ENCODE data around the gene LSP1.
"Not testable (repeated sequence)": the region's sequence is repeated elsewhere in the genome, so short reads cannot be mapped to it uniquely, and the experiment has no call there.

The LSP1 gene, protein sequence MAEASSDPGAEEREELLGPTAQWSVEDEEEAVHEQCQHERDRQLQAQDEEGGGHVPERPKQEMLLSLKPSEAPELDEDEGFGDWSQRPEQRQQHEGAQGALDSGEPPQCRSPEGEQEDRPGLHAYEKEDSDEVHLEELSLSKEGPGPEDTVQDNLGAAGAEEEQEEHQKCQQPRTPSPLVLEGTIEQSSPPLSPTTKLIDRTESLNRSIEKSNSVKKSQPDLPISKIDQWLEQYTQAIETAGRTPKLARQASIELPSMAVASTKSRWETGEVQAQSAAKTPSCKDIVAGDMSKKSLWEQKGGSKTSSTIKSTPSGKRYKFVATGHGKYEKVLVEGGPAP

DNA sequence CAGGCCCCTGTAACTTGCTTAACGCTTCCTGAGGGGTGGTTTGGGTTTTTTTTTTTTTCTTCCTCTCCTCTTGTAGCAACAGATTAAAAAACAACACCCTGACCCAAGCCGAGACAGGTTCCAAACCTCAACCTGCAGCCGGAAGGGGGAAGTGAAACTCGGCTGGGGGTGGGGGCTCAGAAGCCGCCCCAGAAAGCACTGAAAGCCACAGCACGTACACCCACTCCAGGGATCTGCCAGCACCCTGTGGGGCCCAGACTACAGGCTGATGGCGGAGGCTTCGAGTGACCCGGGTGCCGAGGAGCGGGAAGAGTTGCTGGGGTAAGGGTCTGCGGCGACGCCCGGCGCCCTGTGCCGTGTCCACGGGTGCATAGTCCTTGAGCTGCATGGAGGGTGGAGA lies at the start of gene LSP1:
LSP1 (plus strand) TSS at position 208 of the 400 bp plus-strand sequence; CDS start at position 269, 61 bp downstream.
- DNase-seq (ENCODE audit: low read depth): peak; percentile 79

- no peak for DNase-seq (ENCODE audit: low read depth)
These were observed 49.6 kb upstream of the LSP1 start for GRCh38 chr11:1803246-1803645.

DNA sequence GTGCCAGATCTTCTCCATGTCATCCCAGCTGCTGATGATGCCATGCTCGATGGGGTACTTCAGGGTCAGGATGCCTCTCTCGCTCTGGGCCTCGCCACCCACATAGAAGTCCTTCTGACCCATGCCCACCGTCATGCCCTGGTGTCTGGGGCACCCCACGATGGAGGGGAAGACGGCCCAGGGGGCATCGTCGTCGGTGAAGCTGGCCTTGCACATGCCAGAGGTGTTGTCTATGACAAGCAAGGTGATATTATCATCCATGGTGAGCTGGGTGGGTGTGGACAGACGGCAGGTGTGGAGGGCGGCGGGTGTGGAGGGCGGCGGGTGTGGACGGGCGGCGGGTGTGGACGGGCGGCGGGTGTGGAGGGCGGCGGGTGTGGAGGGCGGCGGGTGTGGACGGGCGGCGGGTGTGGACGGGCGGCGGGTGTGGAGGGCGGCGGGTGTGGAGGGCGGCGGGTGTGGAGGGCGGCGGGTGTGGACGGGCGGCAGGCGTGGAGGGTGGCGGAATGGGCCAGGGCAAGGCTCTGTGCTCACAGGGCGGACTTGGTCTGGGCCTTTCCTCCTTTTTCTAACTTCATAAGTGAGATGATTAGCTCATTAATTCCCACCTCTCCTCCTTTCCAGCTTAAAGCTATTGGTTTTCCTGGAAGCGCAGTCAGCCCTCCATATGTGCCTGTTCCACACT lies 48.9 kb upstream of the LSP1 start:
- DNase-seq (ENCODE audit: low read depth): not testable (repeated sequence)

DNA sequence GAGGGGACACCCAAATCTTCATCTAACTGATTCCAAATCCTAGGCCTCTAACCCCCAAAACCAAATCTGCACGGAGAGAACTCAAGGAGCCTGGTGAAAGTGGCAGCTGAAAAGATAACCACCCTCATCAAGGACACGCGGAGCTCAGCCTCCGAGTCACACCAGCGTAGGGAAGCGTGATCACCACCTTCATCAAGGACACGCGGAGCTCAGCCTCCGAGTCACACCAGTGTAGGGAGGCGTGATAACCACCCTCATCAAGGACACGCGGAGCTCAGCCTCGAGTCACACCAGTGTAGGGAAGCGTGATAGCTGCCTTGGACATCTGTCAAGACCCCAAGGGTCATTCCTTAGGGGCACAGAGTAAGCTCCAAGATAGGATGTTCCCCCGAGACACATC lies 47.4 kb upstream of the LSP1 start:
- no peak for DNase-seq (ENCODE audit: low read depth)

DNA sequence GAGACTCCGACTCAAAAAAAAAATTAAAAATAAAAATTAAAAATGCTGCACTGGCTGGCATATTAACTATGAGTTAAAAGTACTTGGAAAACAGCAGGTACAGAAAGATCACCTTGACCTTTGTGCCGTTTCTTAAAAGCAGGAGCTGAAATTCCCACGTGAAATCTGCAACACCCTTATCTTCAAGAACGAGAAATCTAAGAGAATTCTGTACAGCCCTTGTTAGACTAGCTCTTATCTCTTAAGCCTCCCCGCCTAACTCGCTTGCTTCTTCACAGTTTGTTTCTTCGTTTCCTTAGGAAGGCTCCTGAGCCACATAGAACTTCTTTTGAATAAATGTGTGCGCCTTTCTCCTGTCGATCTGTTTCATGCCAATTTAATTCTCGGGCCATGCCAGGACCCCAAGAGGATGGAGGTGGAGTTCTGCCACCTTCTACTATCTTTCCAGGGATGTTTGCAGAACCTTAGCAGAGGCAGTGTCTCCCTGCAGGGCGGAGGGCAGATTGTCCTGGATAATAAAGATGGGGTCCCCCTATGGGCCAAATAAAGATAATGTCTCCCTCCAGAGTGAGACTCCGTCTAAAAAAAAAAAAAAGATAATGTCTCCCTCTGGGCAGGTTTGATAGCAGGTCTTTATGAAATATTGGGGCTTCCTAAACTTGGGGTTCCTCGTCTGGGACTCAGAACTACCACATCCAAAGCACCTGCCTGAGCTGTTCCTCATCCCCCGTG lies 45.5 kb upstream of the LSP1 start:
- no peak for DNase-seq (ENCODE audit: low read depth)

- DNase-seq (ENCODE audit: low read depth): no peak
These were observed 42.1 kb upstream of the LSP1 start for GRCh38 chr11:1810761-1811160.

- DNase-seq (ENCODE audit: low read depth): no peak
These were observed 40.6 kb upstream of the LSP1 start for GRCh38 chr11:1812274-1812673.

GRCh38 chr11:1812801-1813200 lies 40.1 kb upstream of the LSP1 start:
- DNase-seq (ENCODE audit: low read depth): no peak

GRCh38 chr11:1813356-1813755 lies 39.5 kb upstream of the LSP1 start:
- not testable (repeated sequence) for DNase-seq (ENCODE audit: low read depth)

DNA sequence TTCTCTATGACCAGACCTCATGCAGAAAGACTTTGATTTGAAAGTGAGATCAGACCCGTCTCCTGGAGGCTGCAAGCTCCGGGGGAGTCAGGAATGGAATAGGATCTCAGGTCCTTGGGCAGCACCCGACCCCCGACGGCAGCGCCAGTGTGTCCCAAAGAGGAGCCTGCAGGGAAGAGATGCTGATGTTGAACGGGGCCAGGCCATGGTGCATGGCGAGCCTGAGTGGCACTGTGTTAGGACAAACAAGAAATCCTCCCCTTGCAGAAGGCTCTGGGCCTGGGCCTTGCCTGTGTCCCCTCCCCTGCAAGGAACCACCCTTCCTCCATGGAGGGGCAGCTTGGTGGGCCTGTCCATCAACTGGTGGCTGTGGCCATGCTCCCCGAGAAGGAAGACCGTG lies 38.2 kb upstream of the LSP1 start:
- no peak for DNase-seq (ENCODE audit: low read depth)

GRCh38 chr11:1815311-1815710 lies 37.6 kb upstream of the LSP1 start:
- no peak for DNase-seq (ENCODE audit: low read depth)

- DNase-seq (ENCODE audit: low read depth): no peak
These were observed 37.1 kb upstream of the LSP1 start for GRCh38 chr11:1815751-1816150.

- DNase-seq (ENCODE audit: low read depth): no peak
These were observed 35.9 kb upstream of the LSP1 start for GRCh38 chr11:1817000-1817399.

DNA sequence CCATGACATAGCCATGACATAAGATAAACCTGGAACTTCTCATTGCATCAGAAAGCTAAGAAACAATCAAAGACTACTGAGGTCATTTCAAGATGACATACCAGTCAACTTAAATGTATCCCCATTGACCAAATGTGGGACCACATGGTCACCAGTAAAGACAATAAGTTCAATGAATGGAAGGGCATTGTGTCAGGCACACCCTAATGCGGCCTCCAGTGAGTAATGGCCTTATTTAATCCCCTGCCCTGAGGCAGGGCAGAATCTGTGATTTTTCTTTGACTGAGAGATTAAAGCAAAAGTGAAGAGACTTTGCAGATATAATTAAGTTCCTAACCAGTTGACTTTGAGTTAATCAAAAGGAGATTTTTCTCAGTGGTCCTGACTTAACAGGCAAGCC lies 35.4 kb upstream of the LSP1 start:
- DNase-seq (ENCODE audit: low read depth): no peak

- no peak for DNase-seq (ENCODE audit: low read depth)
These were observed 33.8 kb upstream of the LSP1 start for GRCh38 chr11:1819074-1819473.

DNA sequence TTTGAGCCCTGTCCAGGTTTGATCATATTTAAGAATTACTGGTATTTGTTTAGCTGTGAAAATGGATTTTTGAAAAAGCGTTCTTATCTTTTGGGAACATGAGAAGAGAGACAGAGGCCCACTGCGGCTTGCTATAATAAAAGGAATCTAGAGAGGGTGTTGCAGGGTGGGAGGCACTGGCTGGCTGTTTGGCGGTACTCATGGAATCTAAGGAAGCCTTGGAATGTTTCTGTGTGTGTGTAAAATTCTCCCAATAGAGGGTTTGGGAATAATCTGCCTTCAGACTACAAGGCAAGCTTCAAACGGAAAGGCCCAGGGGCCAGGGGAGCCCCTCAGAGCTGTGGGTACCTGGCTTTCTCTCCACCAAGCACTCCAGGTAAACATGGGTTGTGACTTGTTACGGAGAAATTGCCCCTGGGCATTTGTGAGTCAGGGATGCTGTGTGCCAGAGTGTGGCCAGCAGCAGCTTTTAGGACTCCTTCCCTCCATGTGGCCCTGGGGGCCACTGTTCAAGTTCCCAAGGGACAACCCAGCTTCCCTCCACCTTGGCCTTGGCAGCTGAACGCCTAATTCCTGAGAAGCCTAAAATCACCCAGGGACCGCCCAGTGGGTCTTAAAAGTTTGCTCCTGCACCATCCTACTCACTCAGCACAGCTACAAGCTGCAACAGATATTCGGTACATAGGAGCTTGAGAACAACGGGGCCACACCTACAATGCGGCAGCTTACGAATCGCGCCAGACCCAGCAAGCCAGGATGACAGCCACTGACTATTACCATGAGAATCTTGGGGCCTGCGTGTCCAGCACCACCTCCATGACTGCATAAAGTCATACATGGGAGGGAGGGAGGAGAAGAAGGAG lies 32.2 kb upstream of the LSP1 start:
- no peak for DNase-seq (ENCODE audit: low read depth)

- no peak for DNase-seq (ENCODE audit: low read depth)
These were observed 31.3 kb upstream of the LSP1 start for GRCh38 chr11:1821562-1821961.

- DNase-seq (ENCODE audit: low read depth): no peak
These were observed 30.1 kb upstream of the LSP1 start for GRCh38 chr11:1822648-1823375.

DNA sequence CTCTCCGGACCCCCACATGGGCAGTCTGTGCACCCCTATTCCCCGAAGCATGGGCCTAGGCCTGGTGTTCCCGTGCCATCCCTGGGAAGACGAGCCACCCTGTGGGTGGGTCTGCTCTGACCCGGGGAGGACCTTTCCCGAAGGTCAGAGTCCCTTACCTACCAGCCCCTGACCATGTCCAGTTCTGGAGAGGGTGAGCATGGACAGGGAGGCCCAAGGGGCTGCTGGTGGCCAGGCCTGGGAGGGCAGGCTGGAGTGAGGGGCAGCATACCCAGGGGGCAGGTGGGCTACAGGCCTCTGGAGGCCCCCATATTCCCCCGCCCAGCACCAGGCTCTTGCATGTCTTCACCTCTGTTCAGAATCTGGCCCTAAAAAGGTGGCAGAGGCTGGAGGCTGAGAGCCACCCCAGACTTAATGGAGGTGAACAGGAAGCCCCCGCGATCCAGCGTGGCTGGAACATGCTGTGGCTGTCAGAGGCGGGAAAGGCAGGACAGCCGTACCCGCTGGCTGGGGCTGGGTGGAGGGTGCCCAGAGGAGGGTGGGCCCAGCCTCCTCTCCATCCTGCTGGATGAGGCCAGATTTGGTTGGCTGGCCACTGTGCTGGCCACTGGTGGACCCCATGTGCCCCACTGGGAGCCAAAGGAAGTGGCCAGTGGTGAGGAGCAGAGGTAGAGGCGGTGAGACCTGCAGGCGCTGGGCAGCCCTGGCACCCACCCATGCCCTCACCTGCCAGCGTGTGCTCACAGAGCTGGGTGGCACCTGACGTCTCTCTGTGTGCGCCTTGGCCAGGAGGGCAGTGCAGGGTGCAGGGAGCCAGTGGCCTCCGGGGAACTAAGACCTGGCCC lies 29.3 kb upstream of the LSP1 start:
- no peak for DNase-seq (ENCODE audit: low read depth)

All from activated T-cell treated with anti-CD3 and anti-CD28 coated beads for 48 hours (primary cell).